GM12865 (cell line): ENCODE measurements around the gene FMNL1.

ENCODE experiments used
- DNase-seq: peaks from one replicate; pipeline ENCODE4 v3.0.0; 2010; ENCODE audit warnings: low read depth
- H3K4me3 ChIP-seq: 2 replicates; pipeline ENCODE4 v1.5.1; 2011; ENCODE audit warnings: mild to moderate bottlenecking, low read depth, low read length, control low read depth
- TF ChIP-seq, protein P1 (sequence below): IDR thresholded peaks from 2 replicates; pipeline ENCODE4 v1.5.1; 2011; ENCODE audit warnings: low read length, control low read depth, low read depth, inconsistent platforms; ENCODE audit not compliant: insufficient read depth; ENCODE audit errors: missing control alignments

Gene FMNL1

DNA sequence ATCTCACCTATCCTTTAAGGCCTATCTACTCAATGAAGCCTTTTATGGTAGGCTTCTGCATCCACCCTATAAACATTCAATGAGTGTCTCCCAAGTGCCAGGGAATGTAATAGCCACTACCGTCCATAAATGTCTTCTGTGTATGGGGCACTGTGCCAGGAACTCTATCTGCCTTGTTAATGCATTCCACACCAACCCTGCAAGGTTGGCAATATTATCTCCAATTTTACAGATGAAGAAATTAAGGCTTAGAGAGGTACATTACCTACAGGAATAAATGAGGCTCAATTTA lies 75.1 kb downstream of the FMNL1 start:
- no peak overlapping the region for H3K4me3 ChIP-seq
- no peak for DNase-seq
- TF ChIP-seq, protein P1, sequence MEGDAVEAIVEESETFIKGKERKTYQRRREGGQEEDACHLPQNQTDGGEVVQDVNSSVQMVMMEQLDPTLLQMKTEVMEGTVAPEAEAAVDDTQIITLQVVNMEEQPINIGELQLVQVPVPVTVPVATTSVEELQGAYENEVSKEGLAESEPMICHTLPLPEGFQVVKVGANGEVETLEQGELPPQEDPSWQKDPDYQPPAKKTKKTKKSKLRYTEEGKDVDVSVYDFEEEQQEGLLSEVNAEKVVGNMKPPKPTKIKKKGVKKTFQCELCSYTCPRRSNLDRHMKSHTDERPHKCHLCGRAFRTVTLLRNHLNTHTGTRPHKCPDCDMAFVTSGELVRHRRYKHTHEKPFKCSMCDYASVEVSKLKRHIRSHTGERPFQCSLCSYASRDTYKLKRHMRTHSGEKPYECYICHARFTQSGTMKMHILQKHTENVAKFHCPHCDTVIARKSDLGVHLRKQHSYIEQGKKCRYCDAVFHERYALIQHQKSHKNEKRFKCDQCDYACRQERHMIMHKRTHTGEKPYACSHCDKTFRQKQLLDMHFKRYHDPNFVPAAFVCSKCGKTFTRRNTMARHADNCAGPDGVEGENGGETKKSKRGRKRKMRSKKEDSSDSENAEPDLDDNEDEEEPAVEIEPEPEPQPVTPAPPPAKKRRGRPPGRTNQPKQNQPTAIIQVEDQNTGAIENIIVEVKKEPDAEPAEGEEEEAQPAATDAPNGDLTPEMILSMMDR: no peak
